NCI-H2029 (cell line): Measurements from ENCODE around the gene SLC23A2.

ENCODE experiments used
- DNase-seq: peaks from one replicate; lab custom pipeline; 2025; lab: John Stamatoyannopoulos, UW

Gene SLC23A2

DNA sequence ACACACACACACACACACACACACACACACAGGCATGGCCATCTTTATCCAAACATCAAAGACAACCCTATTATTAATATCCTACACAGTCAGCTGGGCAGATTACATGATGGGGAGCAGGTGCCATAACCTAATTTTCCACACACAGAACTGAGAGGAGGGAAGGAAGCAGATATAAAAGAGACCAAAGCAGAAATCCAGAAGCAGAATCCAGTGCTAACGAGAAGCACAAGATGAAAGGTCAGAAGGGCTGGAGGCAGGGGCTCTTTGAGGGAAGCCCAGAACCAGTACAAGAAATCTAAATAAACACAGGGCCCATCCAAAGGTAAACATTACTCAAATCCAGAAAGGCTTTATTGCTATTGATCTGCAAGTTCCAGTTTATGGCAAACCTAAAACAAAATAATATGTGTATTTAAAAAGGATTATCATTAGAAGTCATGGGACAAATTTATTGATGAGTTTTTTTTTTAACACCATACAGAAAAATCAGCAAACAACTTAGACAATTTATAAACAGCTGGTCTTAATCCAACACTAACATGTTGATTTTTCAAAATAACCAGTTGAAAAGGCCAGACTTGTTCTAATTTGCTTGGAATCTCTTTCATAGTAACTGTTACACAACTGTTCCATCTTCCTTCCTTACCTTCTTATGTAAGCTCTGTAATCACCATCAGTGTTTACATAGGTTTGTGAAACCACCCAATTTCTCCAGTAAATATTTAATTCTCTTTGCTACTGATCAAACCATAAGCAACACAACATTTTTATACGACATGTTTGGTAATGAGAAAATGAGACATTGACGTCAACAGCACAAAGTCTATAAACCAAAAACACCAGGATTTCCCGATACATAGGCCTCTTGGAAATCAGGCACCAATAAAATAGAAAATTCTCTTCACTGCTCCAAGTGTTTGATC lies 34.2 kb downstream of the SLC23A2 start:
- no peak for DNase-seq

DNA sequence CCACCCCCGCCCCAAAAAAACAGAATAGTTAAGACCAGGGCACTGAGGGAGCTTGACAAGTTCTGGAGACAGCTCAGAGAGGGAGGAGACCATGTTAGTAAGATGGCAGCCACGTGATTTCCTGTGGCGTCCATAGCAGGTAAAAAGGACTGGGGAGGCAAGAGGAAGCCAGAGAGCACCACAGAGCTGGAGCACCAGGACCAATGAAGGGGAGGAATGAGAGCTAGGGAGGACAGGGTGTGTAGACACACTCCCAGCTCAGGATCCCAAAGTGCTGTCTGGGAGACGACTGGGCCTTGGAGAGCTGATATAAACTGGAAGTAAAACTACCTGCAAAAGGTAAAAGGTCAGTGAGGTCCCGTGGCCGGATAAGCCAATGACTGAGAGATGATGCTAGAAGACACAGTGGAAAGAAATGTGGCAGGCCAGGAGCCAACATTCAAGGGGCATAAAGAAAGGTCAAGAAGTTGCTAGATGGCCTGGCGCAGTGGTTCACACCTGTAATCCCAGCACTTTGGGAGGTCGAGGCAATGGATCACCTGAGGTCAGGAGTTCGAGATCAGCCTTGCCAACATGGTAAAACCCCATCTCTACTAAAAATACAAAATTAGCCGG lies 39.0 kb downstream of the SLC23A2 start:
- no peak for DNase-seq

DNA sequence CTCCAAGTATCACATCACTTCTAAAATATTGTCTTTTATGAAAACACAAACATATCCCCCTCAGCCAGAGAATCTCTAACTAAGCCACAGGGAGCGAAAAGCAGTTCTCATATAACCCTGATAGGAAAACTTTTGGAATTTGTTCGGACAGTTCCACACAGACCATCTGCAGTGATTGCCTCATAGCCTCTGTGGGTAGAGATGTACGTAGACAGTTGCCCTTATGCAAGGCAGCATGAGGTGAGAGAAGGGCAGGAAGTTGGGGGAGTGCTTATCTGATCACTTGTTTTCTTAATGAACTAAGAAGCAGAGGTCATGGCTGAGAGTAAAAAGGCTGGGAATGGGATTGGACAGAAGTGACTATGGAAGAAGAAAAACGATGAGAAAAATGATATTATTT lies 39.6 kb downstream of the SLC23A2 start:
- no peak for DNase-seq

DNA sequence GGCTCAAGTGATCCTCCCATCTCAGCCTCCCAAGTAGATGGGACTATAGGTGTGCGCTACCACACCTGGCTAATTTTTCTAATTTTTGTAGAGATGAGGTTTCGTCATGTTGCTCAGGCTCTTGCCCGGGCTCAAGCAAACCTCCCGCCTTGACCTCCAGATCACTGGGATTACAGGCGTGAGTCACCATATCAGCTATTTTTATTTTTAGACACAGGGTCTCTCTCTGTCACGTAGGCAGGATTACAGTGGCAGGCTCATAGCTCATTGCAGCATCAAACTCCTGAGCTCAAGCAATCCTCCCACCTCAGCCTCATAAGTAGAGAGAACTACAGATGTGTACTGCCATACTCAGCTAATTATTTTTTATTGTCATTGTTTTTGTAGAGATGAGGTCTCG lies 41.7 kb downstream of the SLC23A2 start:
- DNase-seq, result no peak

DNA sequence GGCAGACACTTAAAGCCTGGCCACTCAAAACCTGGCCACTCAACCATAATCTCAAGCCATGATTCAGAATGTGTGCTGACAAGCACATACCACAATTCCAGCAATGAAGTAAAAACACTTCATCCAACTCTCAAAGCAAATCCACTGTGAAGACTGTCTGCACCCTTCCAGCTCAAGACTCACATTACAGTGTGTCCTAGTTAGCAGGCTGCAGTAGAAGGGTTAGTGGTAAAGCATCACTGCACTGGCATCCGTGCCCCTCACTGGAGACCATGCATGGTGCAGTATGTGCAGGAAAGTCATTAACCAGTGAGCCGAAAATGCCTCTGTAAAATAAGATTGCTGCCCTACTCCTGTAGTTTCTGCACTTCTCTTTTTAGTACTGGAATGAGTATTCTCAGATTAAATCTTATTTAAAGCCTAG lies 43.4 kb downstream of the SLC23A2 start:
- no peak for DNase-seq

DNA sequence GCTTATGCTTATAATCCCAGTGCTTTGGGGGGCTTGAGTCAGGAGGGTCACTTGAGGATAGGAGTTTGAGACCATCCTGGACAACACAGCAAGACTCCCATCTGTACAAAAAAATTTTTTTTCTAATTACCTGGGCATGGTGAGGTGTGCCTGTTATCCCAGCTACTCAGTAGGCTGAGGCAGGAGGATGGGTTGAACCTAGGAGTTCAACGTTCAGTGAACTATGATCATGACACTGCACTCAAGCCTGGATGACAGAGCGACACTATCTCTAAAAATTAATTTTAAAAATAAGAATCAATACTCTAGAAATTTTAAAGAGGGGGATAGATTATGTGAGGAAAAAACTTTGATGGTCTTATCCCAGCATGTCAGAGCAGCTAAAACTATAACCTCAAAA lies 44.1 kb downstream of the SLC23A2 start:
- no peak for DNase-seq

DNA sequence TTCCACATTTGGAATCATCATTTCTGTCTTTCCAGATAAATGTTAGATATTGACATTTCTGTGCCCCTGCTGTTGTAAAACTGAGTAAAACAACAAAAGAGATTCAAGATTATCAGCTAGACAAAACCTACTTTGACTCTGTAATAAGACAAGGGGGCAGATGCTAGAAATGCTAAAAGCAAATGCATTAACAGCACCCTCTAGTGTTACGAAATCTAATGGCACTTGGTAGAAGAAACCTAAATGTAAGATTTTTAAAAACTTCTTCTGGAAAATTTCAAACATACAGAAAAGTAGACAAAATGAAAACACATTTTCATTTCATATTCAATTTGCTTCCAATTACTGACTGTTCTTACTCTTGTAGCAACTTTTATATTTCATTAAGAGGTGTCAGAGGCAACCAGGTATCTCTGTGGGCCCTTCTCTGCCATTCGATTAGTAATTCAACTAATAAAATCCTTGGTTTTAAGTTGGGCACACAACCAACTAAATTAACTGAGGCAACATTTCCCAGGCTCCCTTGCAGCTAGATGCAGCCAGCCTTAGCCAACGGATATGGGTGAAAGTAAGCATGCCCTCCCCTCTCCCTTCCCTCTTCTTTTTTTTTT lies 45.0 kb downstream of the SLC23A2 start:
- peak; percentile 54 for DNase-seq

DNA sequence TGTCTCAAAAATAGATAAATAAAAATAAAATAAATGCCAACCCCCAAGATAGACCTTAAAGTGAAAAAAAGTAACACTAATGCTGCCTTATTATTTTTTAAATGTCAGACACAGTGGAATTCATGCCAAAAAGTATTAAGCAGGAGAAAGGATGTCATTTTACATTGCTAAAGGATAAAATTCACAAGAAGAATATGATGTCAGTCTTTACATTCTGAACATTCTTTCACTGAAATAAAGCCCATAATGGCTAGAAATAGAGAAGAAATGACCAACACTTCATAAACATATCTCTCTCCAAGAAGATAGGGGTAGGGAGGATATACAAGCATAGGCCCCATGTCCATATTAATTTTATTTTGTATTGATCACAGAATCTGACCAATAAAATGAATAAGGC lies 47.4 kb downstream of the SLC23A2 start:
- no peak for DNase-seq

DNA sequence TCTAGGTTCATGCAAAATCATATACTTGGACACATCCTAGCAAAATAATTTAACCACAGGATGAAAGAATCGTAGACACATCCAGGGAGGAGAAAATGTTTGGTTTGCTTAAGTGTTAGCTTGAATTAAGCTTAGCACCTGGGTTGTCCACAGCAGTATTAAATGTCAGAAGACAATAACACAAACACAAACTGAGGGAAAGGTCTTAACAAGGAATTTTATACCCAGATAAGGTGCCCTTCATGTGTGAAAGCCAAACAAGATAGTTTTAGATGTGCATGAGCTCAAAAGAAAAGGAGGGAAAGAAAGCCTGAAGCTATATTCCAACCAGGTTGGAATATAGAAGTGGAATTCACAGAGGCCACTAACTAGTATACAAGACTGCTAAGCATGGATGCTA lies 49.1 kb downstream of the SLC23A2 start:
- DNase-seq, result no peak

DNA sequence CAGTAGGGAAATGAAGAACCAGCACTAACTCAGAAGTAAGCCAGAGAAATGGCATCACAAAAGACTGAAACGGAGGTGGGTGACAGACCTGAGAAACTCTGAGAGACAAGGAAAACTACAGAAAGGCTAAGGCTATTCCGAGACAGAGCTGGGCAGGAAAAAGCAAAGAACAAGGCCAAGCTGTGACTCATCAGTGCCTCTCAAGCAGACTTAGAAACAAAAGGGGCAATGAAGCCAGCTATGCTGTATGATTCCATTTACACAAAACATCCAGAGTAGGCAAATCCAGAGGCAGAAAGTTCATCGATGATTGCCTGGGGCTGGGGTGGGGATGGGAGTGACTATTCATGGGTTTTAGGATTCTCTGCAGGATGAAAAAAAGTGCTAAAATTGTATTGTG lies 50.0 kb downstream of the SLC23A2 start:
- no peak for DNase-seq

DNA sequence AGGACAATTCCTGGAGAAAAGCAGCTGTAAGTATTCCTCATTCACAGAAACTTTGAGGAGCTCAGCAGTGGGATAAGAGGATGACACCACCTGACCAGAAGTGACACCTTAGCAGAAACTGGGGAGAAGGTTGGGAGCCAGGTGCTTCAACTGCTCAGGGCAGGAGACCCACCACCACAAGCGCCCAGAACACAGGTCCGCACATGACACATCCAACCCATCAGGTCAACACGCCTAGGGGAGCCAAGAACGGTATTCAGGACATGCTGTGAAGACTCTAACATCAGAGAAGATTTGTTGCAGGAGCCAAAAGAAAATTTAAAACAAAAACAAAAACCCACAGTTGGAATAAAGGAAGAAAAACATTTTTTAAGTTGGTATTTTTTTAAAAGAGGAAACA lies 50.5 kb downstream of the SLC23A2 start:
- no peak for DNase-seq

DNA sequence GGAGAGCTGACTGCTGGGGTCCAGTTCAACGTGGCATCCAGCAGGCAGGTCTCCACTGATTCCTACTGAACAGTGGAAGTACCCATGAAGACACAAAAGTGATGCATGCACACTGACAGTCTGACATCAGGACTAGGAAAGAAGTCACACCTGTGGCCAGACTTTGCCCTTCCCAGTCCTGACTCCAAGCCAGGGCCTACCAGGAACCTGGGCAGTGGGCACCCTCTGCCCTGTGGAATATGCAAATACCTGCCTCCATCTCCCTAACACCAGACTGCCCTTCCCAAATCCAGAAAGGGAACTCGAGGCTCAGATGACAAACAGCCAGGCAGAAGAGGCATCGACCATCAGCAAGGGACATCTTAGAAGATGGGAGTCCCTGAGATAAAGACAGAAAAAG lies 50.9 kb downstream of the SLC23A2 start:
- no peak for DNase-seq

DNA sequence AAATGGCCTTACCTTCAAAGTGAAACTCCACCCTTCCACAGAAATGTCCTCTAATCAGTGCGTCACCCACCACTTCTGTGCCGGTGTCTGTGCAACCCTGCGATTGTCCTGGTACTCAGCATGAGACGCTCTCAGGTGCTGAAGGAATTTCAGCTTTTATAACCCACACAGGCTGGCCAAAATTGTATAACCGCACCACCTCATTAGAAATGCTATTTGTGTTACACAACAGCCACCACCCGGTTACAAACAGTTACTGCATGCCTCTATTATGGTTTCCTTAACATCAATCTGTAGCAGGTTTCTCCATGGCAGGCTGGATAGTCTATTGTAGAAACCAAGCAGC lies 51.5 kb downstream of the SLC23A2 start:
- no peak for DNase-seq

DNA sequence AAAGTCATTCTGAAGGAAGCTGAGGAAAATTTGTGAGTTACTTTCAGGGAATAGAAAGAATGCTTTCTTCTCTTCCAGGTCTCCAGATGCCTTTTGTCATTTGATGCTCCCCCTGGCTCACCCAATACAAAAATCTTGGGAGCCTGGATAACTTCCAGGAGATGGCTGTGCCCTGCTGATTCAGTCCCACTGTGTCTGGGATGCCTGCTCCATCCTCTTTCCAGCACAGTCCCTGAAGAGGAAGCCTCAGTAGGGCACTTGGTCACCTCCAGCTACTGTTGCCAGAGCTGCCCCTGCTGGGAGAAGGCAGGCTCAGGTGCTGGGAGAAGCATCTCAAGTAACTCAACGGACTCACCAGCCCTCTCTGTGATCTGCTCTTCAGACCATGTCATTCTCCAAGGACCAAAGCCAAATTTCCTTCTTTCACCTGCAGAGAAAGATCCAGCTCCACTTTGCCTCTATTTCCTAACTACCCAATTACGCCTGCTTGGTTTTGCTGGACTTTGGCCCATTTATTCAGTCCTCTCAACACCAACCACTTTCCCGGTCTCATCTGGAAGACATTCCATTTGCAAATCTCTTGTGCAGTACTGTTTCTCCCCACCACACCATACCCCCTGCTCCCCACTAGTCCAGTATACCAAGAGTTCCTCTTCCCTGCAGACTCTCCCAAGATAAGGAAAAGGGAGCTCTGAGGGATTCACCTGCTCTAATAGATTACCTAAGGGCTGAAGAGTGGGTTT lies 53.3 kb downstream of the SLC23A2 start:
- DNase-seq, result no peak

DNA sequence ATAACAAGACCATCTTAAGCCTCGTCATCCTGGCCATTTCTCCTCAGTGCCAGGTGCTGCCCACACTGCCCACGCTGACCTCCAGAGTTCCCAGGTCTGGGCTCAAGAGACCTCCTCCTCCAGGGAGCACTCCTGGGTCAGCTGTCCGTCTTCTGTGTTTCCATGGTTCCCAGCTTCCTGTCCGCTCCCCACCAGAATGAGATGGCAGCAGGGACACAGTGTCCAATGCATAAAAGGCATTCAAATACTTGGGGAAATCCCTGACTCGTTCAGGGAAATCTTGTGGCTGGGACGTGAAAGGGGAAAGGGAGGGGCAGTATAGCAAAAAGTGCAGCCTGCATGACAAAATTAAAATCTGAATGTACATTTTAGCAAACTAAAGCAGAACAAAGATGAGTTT lies 54.3 kb downstream of the SLC23A2 start:
- DNase-seq, result no peak

DNA sequence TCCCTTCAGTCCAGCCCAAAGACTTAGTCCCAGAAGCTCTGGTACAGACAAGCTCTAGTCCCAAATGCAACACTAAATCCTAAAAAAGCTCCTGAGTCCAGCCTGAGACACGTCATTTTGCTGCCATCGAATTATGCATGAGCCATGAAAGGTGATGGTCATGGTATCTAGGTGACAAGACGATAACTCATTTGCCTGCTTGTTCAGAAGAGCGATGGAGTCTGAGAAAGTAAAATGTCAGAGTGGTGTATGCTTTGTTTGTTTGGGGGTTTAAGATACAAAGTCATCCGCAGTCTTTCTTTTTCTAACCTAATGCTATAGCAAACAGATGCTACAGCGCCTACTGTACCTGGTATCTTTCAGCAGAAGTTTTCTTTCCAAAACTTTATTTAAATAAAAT lies 54.7 kb downstream of the SLC23A2 start:
- no peak for DNase-seq

DNA sequence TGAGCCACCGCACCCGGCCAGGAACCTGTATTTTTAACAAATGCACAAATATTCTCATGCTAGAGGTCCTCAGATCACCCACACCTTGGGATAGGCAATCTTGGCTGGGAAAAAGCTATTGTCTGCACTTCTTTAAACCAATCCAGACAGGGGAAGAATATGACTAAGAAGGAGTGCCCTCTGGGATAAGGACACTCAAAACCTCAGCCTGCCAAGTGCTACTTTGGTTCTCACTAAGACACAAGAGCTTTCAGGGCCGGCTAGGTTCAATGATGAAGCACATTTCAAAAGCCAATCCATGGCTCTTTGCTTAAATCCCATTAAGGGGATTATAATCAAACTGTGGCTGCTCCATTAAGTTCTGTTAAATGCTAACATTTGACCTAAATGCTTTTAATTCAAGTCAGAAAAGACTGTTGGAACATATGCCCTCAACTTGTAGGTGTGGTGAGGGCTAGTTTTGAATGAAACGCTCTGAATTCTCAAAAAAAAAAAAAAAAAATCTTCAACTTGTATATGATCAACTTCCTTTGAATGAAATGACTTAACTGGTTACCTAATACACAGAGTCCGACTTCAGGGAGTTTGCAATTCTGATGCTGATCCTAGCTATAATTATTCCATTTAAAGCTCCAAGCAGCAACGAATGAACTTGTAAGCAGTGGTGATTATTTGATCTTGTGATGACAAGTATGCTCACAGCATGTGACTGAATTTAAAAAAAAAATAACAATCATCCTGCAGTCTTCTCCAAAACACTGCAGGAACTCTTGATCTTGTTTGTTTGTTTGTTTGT lies 56.6 kb downstream of the SLC23A2 start:
- no peak for DNase-seq

DNA sequence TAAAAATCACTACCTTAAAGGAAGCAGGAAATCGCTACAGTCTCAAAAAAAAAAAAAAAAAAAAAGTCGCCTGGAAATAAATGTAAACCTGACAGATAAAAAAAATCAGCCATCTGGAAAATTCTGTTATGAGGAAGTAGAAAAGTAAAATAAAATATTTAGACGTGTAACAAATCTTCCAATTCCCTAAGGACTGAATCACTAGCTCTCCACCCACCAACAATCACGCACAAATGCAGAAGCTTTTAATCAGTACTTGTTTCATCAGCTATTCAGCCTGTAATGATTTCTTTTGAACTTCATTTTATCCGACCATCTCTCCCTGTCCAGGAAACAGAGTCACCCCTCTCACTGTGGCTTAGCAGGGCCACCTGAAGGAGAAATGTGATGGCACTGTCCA lies 59.0 kb downstream of the SLC23A2 start:
- no peak for DNase-seq

DNA sequence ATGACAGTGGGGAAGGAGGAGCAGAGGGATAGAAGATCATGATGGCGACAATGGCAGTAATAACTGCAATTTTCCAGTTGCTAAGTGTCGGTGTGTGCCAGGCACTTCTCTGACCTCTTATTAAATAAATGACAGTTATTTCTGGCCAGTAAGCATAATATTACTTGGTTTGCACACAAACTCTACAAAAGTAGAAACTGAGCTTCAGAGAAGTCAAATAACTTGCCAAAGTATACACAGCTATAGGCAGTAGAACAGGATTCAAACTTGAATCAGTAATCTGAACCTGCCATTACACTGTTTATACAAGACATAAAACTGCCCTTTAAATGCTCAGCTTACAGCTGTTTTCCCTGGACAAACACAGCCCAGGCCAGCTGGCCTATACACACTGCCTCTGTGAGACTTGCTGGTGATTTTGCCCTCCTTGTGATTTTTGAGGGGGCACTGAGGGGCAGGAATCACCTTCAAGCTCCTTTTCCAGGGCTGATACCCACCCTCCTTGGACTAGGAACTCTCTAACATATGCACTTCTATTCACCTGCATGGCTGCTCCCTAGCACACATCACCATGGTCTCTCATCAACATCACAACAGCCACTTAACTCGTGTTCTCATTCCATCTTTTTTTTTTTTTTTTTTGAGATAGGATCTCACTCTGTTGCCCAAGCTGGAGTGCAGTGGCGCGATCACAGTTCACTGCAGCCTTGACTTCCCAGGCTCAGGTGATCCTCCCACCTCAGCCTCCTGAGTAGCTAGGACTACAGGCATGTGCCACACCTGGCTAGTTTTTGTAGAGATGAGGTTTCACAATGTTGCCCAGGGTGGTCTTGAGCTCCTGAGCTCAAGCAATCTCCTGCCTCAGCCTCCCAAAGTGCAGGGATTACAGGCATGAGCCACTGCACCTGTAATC lies 63.6 kb downstream of the SLC23A2 start:
- DNase-seq, result peak; percentile 78

DNA sequence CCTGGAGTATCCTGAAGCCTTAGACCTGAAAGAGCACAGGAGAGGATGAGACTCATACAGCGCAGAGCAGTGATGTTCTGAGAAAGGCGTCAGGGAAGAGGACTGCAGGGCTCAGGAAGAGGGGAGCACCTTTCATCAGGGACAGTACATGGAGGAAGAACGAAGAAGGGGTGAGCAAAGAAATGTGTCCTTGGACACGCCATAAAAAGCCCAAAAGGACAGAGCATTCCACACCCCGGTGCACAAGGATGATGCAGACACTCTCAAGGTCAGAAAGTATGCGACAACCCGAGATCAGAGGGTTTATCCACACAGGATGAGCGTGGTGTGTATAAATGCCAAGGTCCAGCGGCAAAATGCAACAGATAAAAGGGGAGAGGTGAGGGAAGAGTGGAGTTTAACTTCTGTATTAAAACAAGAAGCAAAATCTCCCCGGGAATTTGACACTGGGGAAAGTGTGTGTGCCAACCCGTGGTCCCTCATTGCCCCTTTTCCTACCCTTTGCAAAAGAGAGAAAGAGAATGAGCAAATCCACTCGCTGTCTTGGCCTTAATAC lies 64.4 kb downstream of the SLC23A2 start:
- DNase-seq, result no peak
